Tibial nerve (tissue), 4 donors: ENCODE data around the gene NDFIP2.

ENCODE experiments used
- CTCF ChIP-seq, 5 experiments: fragments of 200-600 bp in 3 of 5; fragments of 450-650 bp in 2 of 5; sonication (generic) in 3 of 5; IDR thresholded peaks; one replicate each; pipeline ENCODE4 v1.5.1; 2016 to 2019; ENCODE audit warnings: antibody characterized with exemption in 5 of 5, mild to moderate bottlenecking in 3 of 5, moderate library complexity in 2 of 5
- EP300 ChIP-seq, 2 donors: sonication (generic); formaldehyde crosslinking; IDR thresholded peaks; one replicate each; pipeline ENCODE4 v1.6.1; 2017; ENCODE audit warnings: antibody characterized with exemption in 2 of 2, mild to moderate bottlenecking in 1 of 2
- POLR2A ChIP-seq, 2 donors: fragments of 450-650 bp; IDR thresholded peaks; one replicate each; pipeline ENCODE4 v1.6.1; 2017; ENCODE audit warnings: antibody characterized with exemption in 2 of 2, mild to moderate bottlenecking in 2 of 2, moderate library complexity in 2 of 2

- TF ChIP-seq POLR2A (IDR thresholded peaks at IDR 0.05) (no peak), CTCF (IDR thresholded peaks at IDR 0.05) (no peak), EP300 (IDR thresholded peaks at IDR 0.05) (no peak)
Observed at GRCh38 chr13:79457948-79458347, 23.0 kb upstream of the NDFIP2 start.
